NCI-H1048 (cell line): ENCODE measurements around the gene CFAP221.

ENCODE experiments used
- DNase-seq: peaks from one replicate; lab custom pipeline; 2025; lab: John Stamatoyannopoulos, UW

Gene CFAP221

GRCh38 chr2:119536707-119537106 is 7.5 kb upstream of the CFAP221 start:
- DNase-seq: no peak

GRCh38 chr2:119537792-119538191 is 6.5 kb upstream of the CFAP221 start:
- DNase-seq: no peak

- no peak for DNase-seq
Measured at GRCh38 chr2:119541476-119541875, 2.8 kb upstream of the CFAP221 start.

- no peak for DNase-seq
Measured at GRCh38 chr2:119544939-119545475, 758 bp downstream of the CFAP221 start.

DNA sequence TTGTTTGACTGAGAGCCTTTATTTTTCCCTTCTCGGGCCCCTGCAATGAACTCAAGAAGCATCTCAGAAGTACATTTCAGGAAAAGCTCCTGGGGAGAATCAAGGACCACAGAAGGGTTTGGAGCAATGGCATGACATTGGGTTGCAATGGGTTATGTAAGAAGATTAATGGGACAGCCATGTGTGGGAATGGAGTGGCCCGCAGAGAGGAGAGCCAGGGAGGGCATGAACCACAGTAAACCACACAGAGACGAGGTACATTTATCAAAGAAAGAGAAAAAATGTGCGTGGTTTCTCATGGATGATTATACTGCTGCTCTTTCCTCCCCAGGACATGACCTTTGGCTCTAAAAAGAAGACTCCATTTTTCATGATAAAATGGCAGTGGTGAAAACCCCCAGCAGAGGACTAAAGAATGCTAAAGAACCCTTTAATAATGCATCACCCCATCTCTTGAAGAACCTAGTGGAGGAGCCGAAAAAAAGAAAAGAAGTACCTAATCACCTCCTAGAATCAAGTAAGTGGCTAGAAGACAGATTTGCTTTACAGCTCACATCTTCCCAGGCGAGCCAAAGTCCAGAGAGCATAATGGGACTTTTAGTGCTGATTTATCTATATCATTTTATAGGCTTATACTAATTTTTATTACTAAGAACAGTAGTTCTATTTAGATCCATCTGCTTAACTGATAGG is 1.7 kb downstream of the CFAP221 start:
- DNase-seq: no peak

DNA sequence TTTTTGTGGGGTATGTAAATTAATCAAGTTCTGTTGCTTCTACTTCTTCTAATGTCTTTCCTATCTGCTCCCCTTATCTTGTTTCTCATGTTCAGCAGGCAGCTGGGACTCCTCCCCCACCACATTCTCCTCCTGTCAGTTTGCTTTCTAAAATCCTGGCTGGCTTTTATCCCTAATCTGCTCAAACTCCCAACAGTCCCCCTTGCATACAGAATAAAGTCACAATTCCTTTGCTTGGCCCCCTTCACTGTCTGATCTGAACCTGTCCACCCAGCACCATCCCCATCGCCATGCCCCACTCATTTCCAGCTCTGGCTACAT is 2.2 kb downstream of the CFAP221 start:
- no peak for DNase-seq

DNA sequence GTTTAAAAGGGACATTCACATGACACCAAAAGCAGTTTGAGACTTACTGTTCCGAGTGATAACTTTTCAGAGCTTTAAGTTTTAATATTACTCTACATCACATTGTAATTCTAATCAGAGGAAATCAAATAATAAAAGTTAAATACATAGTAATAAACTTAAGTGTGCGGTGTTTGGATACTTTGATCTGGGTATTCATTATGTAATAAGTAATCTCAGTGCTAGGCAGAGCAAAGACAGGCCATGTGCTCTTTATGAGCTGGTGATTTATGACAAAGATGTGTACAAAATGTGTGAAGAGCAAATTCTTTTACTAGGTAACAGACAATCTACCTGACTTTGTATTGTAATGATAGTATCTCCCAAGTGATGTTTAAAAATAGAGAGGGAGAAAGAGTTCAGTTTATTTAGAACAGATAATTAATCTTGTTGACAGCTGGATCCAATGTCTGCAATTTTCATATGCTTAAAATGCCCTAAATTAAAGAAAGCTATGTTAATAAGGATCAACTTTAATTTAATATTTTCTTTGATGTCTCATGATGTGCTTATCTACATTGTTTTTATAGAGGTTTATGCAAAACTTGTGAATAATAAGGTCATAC is 4.4 kb downstream of the CFAP221 start:
- DNase-seq: no peak

GRCh38 chr2:119549241-119549640 is 5.0 kb downstream of the CFAP221 start:
- no peak for DNase-seq

DNA sequence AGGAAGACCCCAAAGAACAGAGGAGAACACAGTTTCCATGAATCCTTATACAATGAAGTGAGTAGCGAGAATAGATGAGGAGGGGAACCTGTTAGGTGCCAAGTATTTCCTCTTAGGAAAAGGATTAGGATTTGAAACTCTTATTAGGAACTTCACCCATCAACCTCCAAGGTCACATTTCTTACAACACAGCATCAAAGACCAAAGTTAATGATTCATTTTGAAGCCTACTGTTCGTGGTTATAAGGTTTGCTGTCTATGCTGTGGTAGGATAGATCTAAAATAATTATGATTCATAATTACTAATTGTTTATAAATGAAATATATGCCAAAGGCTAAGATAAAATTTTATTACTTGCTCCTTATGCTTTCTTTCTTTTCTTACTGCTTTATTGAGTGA is 6.1 kb downstream of the CFAP221 start:
- no peak for DNase-seq

DNA sequence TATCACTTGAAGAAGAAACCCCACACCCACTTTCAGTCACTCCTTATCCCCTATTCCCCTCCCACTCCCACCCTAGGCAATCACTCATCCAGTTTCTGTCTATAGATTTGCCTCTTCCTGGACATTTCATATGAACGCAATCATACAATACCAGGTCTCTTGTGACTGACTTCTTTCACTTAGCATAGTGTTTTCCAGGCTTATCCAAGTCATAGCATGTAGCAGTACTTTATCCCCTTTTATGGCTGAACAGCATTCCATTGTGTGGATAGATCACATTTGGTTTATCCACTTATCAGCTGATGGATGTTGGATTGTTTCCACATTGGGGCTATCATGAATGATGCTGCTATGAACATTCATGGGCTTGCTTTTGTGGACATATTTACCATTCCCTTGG is 6.6 kb downstream of the CFAP221 start:
- DNase-seq: no peak

- DNase-seq: no peak
Measured at GRCh38 chr2:119552902-119553301, 8.7 kb downstream of the CFAP221 start.

GRCh38 chr2:119553687-119554344 is 9.6 kb downstream of the CFAP221 start:
- no peak for DNase-seq

- DNase-seq: no peak
Measured at GRCh38 chr2:119565481-119565880, 21.2 kb downstream of the CFAP221 start.

- DNase-seq: no peak
Measured at GRCh38 chr2:119567292-119567691, 23.0 kb downstream of the CFAP221 start.

GRCh38 chr2:119574108-119574815 is 30.0 kb downstream of the CFAP221 start:
- no peak for DNase-seq

GRCh38 chr2:119574864-119575263 is 30.6 kb downstream of the CFAP221 start:
- DNase-seq: no peak

- DNase-seq: no peak
Measured at GRCh38 chr2:119575439-119575838, 31.2 kb downstream of the CFAP221 start.

- no peak for DNase-seq
Measured at GRCh38 chr2:119579424-119580295, 35.4 kb downstream of the CFAP221 start.

GRCh38 chr2:119580550-119581072 is 36.4 kb downstream of the CFAP221 start:
- no peak for DNase-seq

DNA sequence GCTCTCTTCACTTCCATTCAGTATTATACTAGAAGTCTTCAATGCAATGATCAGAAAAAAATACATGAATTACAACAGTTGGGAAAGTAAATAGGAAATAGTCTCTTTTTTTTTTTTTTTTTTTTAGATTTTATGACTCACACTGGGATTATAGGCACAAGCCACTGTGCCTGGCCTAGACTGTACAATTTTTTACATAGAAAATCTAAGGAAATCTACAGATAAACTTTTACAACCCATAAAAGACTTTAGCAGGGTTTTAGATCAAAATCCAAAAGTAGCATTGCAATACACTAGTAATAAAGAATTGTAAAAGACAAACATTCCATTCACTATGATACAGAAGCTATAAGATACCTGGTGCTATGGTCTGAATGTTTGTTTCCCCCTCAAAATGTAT is 39.0 kb downstream of the CFAP221 start:
- no peak for DNase-seq

GRCh38 chr2:119584469-119584868 is 40.2 kb downstream of the CFAP221 start:
- no peak for DNase-seq
